Activated B cell treated with CpG ODN at 0.5 μM for 24 hours (primary cell): ENCODE results near the gene KMO. TPM values are rescaled to one million over a fixed set of nuclear protein-coding genes. Genes with fewer than 3 reads are reported as not detected.

ENCODE experiments used
- ATAC-seq: fragments of 200-7000 bp; cut with Tn5 transposase; one replicate; pipeline ENCODE4 v1.10.0; 2021; ENCODE audit warnings: low read depth, mild to moderate bottlenecking, moderate library complexity
- CTCF ChIA-PET: fragments of 350-600 bp; sonication (Branson Sonifier 250); formaldehyde crosslinking; loops from one replicate; lab custom pipeline; 2021; ENCODE audit warnings: antibody characterized with exemption; lab: Charles Lee
- POLR2A ChIA-PET: fragments of 350-600 bp; sonication (Branson Sonifier 250); formaldehyde crosslinking; loops from one replicate; lab custom pipeline; 2021; ENCODE audit warnings: antibody characterized with exemption; lab: Charles Lee
- DNase-seq: peaks from one replicate; pipeline ENCODE4 v3.0.0; 2022
- H3K27ac Mint-ChIP-seq: one replicate; pipeline ENCODE4 v1.8.0; 2020; ENCODE audit warnings: mixed read lengths
- H3K27me3 Mint-ChIP-seq: one replicate; pipeline ENCODE4 v1.8.0; 2021; ENCODE audit warnings: mixed read lengths
- H3K36me3 Mint-ChIP-seq: one replicate; pipeline ENCODE4 v1.8.0; 2021; ENCODE audit warnings: low read depth, mixed read lengths
- H3K4me1 Mint-ChIP-seq: one replicate; pipeline ENCODE4 v1.8.0; 2021; ENCODE audit warnings: mixed read lengths
- H3K4me3 Mint-ChIP-seq: one replicate; pipeline ENCODE4 v1.8.0; 2020; ENCODE audit warnings: mild to moderate bottlenecking, mixed read lengths
- H3K9me3 Mint-ChIP-seq: one replicate; pipeline ENCODE4 v1.8.0; 2020; ENCODE audit warnings: mixed read lengths
- CTCF ChIP-seq: fragments of 200-600 bp; IDR thresholded peaks from one replicate; pipeline ENCODE4 v1.8.0; 2022; ENCODE audit warnings: antibody characterized with exemption, mild to moderate bottlenecking
- intact Hi-C: fragments of 100-400 bp; cut with micrococcal nuclease; formaldehyde crosslinking; loops from one replicate; pipeline ENCODE4 v1.15.1; 2024
- total RNA-seq: library from RNA; stranded (reverse); gene quantifications from 2 replicates; pipeline ENCODE4 v1.2.3, GENCODE V29; 2022

Gene KMO
- total RNA-seq, 1 donor from 2014 or later: 53.6 TPM

DNA sequence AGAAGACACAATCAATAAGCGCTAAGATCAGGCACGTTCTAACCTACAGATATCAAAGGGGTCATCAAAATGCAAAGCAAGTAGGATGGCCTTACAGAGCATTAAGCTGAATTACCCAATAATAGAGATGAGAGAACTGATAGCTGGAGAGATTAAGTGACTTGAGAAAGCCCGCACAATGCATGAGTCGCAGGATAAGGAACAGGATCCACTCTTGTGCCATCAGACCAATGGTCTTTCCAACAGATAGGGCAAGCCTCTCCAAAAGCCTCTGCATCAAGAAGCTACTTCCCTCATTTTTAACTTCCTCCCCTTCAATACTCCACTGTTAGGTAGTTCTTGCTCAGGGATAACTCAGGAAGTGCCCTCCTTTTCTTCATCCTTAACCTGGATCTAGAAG is 105.4 kb downstream of the KMO start:
- ChIA-PET CTCF (interaction anchor here (1.3 kb wide), 1 partner anchor 26 kb away, joined by 7 read pairs; no protein-coding TSS in a partner anchor), POLR2A (interaction anchor here (0.8 to 2.5 kb wide), 2 partner anchors 26 to 85 kb away, joined by 4 to 10 read pairs; no protein-coding TSS in a partner anchor)
- intact Hi-C loops: loop anchor here (5.0 kb wide), 2 partner anchors 35 to 1620 kb away; partner anchors contain the start of genes CEP170 and SDCCAG8
- no peaks in the 10 kb centered on the region for H3K9me3 Mint-ChIP-seq
- H3K4me3 Mint-ChIP-seq: peak overlapping the region; percentile 93
- no peak for TF ChIP-seq CTCF
- DNase-seq (no peak), ATAC-seq (no peak)
- peak overlapping the region; percentile 83 for H3K27ac Mint-ChIP-seq
- no peaks in the 10 kb centered on the region for H3K27me3 Mint-ChIP-seq
- peaks cover 33% of the 10 kb centered on the region for H3K36me3 Mint-ChIP-seq
- peaks cover 65% of the 10 kb centered on the region for H3K4me1 Mint-ChIP-seq

DNA sequence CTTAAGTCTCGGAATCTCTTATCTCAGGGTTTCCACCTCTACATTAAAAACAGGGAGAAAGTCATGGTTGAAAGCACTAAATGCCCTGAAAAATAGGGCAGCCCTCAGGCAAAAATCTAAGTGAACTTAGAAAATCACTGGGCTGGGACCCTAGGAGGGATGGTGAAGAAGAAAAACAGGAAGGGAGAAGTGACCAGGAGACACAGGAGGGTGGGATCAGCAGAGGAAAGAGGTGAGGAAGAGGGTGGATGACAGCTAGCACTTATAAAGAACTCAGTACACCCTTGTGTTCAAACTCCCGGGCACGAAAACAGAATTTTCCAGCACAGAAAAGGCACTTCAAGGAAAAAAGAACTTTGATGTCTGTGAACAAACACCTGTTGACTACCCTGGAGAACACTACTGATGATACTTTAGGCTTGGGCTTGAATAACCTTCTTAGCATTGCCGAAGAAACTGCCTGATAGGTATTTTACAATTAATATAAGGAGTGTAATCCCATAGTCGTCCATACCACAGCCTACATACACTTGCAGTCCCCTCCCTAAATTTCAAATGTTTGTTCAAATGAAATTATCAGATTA is 106.0 kb downstream of the KMO start:
- DNase-seq: no peak
- POLR2A ChIA-PET: interaction anchor here (1.0 to 2.5 kb wide), 5 partner anchors 9 to 119 kb away, joined by 3 to 10 read pairs (median 4); partner anchors contain the start of gene FH
- intact Hi-C loops: loop anchor here (5.0 kb wide), 2 partner anchors 36 to 1619 kb away; partner anchors contain the start of genes CEP170 and SDCCAG8
- H3K27ac Mint-ChIP-seq: peak overlapping the region; percentile 83
- peaks cover 1% of the 10 kb centered on the region for H3K9me3 Mint-ChIP-seq
- no peaks in the 10 kb centered on the region for H3K27me3 Mint-ChIP-seq
- no peak for TF ChIP-seq CTCF
- peaks cover 33% of the 10 kb centered on the region for H3K36me3 Mint-ChIP-seq
- CTCF ChIA-PET: interaction anchor here (1.3 kb wide), 1 partner anchor 27 kb away, joined by 7 read pairs; no protein-coding TSS in a partner anchor
- H3K4me1 Mint-ChIP-seq: peaks cover 65% of the 10 kb centered on the region
- peak overlapping the region; percentile 93 for H3K4me3 Mint-ChIP-seq
- ATAC-seq: no peak

GRCh38 chr1:241638909-241639622 is 106.9 kb downstream of the KMO start:
- peak overlapping the region; percentile 93 for H3K4me3 Mint-ChIP-seq
- no peak for TF ChIP-seq CTCF
- intact Hi-C loops: loop anchor here (5.0 kb wide), 2 partner anchors 37 to 1618 kb away; partner anchors contain the start of genes CEP170 and SDCCAG8
- H3K27ac Mint-ChIP-seq: peak overlapping the region; percentile 91
- no peak for DNase-seq
- ATAC-seq: no peak
- peaks cover 65% of the 10 kb centered on the region for H3K4me1 Mint-ChIP-seq
- CTCF ChIA-PET: no interaction called here
- peaks cover 3% of the 10 kb centered on the region for H3K9me3 Mint-ChIP-seq
- no peaks in the 10 kb centered on the region for H3K27me3 Mint-ChIP-seq
- POLR2A ChIA-PET: interaction anchor here (0.6 to 2.5 kb wide), 7 partner anchors 10 to 367 kb away, joined by 3 to 10 read pairs (median 4); partner anchors contain the start of gene FH
- peaks cover 29% of the 10 kb centered on the region for H3K36me3 Mint-ChIP-seq

GRCh38 chr1:241639623-241640148 is 107.5 kb downstream of the KMO start:
- DNase-seq (no peak), ATAC-seq (peak; percentile 12)
- Mint-ChIP-seq H3K4me1 (peaks cover 60% of the 10 kb centered on the region), H3K4me3 (peak overlapping the region; percentile 93), H3K27me3 (no peaks in the 10 kb centered on the region), H3K27ac (peak overlapping the region; percentile 91), H3K36me3 (peaks cover 23% of the 10 kb centered on the region), H3K9me3 (peaks cover 3% of the 10 kb centered on the region)
- intact Hi-C loops: loop anchor here (1.0 to 5.0 kb wide), 8 partner anchors 12 to 1618 kb away; partner anchors contain the start of genes CEP170, FH and SDCCAG8
- no peak for TF ChIP-seq CTCF
- ChIA-PET POLR2A (interaction anchor here (1.0 to 2.5 kb wide), 12 partner anchors 10 to 208 kb away, joined by 3 to 20 read pairs (median 7); partner anchors contain the start of genes EXO1, FH and KMO), CTCF (interaction anchor here (1.0 to 1.6 kb wide), 2 partner anchors 12 to 48 kb away, joined by 3 to 6 read pairs; no protein-coding TSS in a partner anchor)
